Stimulated activated CD8-positive, alpha-beta memory T cell treated with anti-CD3 and anti-CD28 coated beads, Interleukin-4, amount 100 ng/mL, for 4 hours (primary cell): ENCODE data around the gene DYSF.

Experiments
- DNase-seq, 2 donors: peaks; one replicate each; pipeline ENCODE4 v3.0.0-alpha.2; 2020; ENCODE audit warnings: low read depth in 2 of 2, low spot score in 1 of 2

DYSF gene

DNA sequence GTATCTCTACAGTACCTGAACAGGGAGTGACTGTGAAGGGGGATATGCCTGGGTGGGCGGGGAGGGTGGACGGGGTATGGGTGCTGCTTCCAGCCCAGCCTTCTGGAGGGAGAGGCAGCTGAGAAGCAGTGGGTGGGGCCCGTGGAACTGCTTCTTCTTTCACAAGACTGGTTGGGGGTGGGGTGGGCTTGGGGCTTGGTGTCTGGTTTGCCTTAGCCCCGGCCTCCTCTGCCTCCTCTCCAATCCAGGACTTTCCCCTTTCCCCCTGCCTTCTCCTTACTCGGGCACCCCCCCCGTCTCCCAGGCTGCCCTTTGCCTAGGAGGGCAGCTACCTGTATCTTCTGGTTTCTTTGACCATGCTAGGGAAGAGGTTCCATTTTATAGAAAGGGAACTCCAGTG, 233.4 kb downstream of the DYSF start:
- no peak for DNase-seq

DNA sequence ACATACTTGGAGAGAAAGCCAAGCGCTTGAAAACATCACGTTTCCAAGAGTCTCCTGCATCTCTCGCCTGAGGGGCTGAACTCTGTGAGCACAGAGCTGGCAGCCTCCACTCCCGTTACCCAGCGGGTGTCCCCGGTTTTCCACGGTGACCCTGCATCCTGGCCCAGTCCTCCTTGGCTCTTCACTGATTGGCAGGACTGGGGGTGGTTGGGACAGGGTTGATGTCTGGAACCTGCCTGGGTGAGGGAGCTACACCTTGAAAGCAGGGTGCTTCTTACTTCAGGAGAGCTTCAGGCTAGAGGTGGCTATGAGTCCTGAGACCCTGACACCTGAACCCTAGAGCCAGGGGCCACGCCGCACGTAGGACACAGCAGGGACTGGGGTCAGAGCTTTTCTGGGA, 234.1 kb downstream of the DYSF start:
- DNase-seq: no peak

DNA sequence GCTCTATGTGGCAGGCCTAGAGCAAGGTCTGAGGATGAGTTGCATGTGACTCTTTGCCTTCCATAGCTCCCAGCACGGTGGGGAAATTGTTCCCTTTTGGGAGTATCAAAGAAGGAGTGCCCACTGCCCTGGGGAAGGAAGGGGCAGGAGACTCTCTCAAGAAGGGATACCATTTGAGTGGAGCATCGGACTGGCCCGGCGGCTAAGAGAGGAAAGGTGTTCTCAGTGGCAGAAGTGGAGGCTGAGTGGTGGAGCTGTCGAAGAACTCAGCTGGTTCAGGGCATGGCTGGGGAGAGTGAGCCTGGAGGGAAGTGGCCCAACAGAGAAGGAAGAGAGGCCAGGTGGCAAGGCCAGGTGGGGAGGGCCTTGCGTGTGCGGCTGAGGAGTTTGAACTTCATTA, 235.2 kb downstream of the DYSF start:
- DNase-seq: no peak

DNA sequence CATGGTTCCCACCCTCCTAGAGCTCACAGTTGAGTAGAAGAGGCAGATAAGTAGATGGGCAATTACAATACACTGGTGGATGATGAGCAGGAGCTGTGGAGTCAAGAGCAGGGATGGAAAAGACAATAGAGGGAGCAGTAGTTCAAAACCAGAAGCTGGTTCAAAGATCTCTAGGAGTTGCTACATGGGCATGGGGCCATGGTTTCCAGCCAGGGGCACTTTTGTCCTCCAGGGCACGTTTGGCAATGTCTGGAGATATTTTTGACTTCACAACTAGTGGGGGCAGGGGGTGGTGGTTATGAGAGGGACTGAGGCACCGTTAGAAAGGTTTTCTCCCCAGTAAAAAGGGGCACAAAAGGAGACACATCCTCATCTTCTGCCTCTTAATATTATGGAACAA, 236.0 kb downstream of the DYSF start:
- DNase-seq: no peak

DNA sequence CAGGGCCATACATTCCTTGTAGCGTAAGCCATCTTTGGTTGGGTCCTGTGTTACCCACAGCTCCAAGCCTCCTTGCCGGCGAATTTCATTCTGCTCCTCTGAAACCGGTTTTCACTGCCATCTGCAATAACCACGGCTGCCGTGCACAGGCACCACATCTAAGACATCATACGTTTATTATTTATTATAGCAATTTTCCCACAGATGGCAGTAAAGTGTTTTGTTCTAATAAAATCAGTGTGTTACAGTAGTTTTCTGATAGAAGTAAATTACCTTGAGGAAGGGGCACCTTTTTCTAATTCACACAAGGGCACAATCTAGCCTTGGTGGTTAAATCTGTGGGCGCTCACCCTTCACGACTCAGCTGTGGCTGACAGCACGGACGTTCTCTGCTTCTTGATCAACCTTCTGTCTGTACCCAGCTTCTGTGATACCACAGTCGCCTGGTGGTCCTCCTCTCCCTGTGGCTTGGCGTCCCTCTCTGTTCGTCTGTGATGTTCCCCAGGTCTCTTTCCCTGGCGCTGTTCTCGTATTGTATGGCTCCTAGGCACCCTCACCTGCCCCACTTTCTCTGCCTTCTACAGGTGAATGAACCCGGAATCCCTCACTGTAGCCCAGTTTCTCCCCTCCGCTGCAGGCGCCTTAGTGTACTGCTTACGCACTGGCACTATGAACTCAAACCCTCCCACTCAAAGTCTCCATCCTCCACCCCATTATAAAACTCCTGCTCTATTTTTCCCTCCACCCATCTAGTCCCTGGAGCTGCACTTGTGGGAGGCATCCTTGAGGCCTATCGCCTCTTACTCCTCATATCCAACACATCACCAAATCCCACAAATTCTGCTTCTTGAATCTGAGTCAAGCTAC, 236.8 kb downstream of the DYSF start:
- no peak for DNase-seq

- DNase-seq: no peak
Observed at GRCh38 chr2:71690876-71691475, 237.6 kb downstream of the DYSF start.

- no peak for DNase-seq
Observed at GRCh38 chr2:71691747-71692441, 238.5 kb downstream of the DYSF start.

DNA sequence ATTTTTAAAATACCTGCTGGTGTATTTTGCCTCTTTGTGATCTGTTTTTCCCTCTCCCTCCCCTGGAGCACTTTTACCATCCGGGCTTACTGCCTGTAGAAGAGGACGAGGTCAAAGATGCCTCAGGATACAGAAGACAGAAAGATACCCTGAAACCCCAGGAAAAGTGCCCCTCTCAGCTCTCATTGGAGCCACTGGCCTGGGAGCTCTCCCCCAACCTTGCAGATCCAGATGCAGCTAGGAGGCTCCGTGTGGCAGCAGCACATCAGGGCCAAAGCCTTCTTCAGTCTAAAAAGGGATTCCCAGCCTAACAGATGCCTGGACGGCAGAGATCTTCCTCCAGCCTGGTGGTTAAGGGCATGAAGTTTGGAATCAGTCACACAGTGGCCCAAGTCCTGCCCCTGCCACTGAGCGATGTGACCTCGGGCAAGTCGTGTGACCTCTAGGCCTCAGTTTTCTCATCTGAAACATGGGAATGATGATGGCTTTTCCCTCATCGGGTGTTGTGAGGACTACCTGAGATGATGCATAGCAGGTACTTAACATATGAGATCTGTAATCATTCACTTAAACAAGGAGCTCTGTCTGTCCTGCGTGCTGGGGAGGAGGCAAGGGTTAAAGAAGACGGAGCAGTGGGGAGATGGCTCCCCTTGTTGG, 239.4 kb downstream of the DYSF start:
- no peak for DNase-seq

DNA sequence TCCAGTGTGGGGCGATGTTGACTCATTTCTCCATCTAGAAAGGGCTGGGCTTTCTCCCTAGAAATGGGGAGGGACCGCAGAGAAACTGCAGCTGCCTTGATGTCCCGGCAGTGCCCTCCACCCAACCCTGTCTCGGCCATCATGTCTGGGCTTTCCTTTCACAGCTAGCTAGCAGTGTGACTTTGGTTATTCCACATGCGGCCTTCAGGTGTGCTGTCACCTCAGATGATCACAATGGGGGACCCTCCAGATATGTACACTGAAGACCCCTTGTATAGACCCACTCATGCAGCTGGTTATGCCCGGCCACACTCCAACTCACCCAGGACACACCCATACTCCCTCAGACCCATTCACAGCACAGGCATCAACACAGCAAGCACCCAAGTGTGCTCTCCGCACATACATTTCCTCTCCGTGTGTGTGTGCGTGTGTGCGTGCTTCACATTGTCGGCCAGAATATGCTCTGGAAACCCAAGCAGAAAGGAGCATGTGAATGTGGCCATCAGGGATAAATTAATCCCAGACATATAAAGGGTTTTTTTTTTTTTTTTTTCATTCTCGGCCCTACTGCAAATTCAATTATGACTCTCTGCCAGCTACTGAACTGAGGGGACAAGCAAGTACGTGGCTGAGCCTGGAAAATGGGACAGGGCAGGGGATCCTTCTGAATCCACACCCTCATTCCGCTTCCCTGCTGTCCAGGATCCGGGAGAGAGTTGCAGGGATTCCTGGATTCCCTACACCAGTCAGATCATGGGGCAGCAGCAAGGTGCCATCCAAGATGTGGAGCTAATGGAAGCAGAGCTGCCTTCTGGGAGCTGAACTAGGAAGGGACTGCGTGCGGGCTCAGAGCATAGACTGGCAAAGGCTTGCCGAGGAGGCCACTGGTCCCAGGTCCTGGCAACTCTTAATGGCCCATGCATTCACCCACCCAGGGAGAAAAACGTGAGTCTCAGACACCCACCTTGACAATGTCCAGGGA, 240.2 kb downstream of the DYSF start:
- no peak for DNase-seq

DNA sequence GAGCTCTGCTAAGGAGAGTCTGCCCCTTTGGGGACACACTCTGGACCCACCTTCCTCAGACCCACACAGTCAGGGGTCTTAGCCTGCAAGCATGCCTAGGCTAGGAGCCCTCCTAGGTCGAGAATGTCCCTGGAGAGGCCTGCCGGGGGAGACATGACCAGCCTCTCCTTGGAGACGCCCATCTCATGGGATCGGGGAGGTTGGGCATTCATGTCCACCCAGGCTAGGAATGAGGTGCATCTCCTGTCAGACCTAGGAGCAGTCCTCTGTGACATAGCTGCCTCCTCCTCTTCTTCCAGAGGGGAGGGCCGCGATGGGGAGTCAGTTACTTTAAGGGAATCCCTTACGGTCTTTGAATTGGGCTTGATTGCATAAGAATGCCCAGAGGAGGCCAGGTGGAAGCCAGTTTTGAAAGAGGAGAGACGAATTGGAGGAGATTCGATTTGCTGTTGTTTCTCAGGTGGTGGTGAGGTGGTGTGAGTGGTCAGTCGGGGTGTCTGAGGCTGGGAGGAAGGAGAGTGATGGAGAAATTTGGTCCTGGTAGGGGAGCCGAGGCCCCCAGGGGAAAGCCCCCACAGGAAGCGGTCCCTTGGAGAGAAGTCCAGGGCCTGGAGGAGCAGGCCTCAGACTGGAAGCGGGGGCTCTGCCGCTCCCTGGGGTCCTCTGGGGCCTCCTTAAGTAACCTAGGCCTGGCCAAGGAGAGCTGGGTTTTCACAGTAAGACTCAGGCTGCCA, 241.3 kb downstream of the DYSF start:
- DNase-seq: no peak

- DNase-seq: no peak
Observed at GRCh38 chr2:71695235-71696120, 242.1 kb downstream of the DYSF start.

DNA sequence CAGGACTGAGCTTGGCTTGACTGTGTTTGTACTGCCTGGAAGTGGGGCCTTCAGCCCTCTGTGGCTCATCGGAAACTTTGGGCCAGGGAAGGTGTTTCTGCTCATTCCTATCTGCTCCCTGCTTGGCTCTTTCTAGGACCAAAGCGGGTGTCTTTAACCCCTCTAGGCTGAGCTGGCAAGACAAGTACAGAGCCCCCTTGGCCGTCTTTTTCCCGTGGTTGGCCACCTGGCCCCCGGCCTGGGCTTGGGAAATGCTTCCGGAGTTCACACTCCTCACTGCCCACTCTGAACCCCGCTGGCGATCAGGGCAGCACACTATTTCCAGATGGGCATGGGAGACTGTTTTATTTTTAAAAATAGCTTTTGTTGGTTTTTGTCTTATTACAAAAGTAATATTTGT, 243.0 kb downstream of the DYSF start:
- DNase-seq: no peak

DNA sequence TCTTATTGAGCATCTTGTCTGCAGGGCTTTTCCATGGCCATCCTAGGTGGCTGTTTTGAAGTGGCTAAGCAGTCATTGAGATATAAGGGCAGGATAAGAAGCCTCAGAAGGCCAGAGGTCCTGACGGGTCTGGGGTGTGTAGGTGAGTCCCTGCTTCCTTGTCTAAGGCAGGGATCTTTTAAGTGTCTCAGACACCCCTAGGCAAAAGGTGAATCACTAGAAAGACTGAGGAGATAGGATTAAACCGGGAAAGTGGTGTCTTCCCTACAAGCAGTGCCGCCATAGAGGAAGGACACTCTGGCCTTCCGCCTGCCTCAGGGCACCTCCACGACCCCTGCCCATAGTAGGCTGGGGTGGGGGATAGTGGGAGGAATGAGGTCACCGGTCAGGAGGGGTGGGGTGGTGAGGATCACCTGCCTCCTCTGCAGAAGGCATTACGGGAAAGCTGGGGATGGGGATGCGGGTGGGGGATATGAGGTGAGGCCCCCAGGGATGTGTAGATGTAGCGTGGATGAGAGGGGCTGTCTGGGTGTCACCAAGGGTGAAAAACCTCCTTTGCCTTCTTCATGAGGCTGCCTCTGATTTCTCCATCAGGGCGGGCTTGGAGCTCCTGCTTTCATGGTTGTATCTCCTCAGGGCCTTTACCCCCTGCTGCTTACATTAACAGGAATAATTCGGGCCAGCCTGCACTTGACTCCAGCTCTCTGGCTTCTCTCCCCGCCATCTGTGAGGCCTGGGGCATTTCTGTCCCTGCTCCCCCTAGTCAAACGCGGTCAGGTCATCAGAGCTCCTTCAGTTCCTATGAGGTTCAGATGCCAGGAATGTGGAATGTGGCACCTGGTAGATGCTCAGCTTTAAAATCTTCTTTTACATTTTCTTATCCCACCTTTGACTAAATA, 244.0 kb downstream of the DYSF start:
- no peak for DNase-seq

DNA sequence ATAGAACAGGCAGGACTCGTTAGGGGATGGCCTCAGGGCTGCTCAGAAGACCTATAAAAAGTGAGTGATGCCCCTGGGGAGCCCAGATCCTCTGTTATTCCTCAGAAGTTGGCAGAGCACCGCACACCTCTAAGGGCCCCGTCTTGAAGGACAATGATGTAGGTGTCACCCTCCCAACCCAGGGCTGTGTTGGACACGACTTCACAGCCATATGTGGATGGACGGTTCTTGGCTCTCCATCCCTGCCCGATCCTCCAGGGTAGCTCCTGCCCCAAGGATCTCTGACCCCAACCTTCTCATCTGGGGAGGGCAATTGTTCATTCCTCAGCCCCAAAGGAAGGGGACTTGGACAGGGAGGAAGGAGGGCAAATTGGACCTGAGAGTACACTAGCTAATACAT, 246.1 kb downstream of the DYSF start:
- DNase-seq: no peak

DNA sequence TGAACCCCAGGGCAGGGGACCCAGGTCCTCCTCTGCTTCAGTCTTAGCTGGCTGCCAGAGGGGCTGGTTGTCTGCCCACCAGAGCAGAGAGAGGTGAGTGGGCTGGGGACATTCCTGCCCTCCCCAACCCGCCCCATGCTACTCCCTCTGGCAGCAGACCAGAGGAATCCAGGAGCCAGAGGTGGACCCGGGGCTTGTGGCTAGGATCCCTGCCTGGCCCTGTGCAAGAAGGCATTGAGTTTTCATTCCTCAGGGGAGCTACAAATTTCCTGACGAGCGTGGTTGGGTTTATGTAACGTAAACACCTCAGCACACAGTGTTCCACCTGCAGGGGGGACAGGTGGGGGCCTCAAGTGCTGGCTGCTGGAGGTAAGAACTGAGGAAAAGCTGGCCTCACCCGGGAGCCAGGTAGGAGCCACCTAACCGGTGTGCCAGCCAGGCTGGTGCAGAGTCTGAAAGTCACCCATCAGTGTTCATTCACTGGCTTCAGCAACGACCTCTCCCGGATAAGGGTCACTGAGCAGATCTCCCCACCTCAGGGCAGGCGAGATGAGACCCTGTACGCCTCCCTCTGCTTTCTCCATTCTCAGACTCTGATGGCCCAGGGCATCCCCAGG, 246.8 kb downstream of the DYSF start:
- no peak for DNase-seq

- DNase-seq: no peak
Observed at GRCh38 chr2:71700658-71701397, 247.5 kb downstream of the DYSF start.
